ENCODE data around the gene TNFSF15.

Gene TNFSF15

GRCh38 chr9:114805670-114806525, at the start of gene TNFSF15:
TNFSF15 (minus strand) TSS chr9:114806039; CDS start chr9:114806012, 27 bp downstream.
- no peak for DNase-seq (ENCODE audit: low read depth)

- no peak for DNase-seq (ENCODE audit: low read depth)
Observed at GRCh38 chr9:114855488-114855887, 49.6 kb upstream of the TNFSF15 start.

GRCh38 chr9:114854736-114855355, 49.0 kb upstream of the TNFSF15 start:
- no peak for DNase-seq (ENCODE audit: low read depth)

- no peak for DNase-seq (ENCODE audit: low read depth)
Observed at GRCh38 chr9:114853071-114853855, 47.4 kb upstream of the TNFSF15 start.

GRCh38 chr9:114852050-114852594, 46.3 kb upstream of the TNFSF15 start:
- DNase-seq (ENCODE audit: low read depth): no peak

GRCh38 chr9:114851306-114851705, 45.5 kb upstream of the TNFSF15 start:
- DNase-seq (ENCODE audit: low read depth): no peak

GRCh38 chr9:114850871-114851270, 45.0 kb upstream of the TNFSF15 start:
- no peak for DNase-seq (ENCODE audit: low read depth)

- no peak for DNase-seq (ENCODE audit: low read depth)
Observed at GRCh38 chr9:114849450-114849849, 43.6 kb upstream of the TNFSF15 start.

GRCh38 chr9:114847492-114848417, 41.9 kb upstream of the TNFSF15 start:
- DNase-seq (ENCODE audit: low read depth): no peak

- DNase-seq (ENCODE audit: low read depth): no peak
Observed at GRCh38 chr9:114845373-114845772, 39.5 kb upstream of the TNFSF15 start.

GRCh38 chr9:114844766-114845165, 38.9 kb upstream of the TNFSF15 start:
- DNase-seq (ENCODE audit: low read depth): no peak

GRCh38 chr9:114837923-114838322, 32.1 kb upstream of the TNFSF15 start:
- DNase-seq (ENCODE audit: low read depth): no peak

GRCh38 chr9:114836769-114837168, 30.9 kb upstream of the TNFSF15 start:
- no peak for DNase-seq (ENCODE audit: low read depth)

GRCh38 chr9:114834386-114834785, 28.5 kb upstream of the TNFSF15 start:
- DNase-seq (ENCODE audit: low read depth): no peak

- DNase-seq (ENCODE audit: low read depth): no peak
Observed at GRCh38 chr9:114830546-114830945, 24.7 kb upstream of the TNFSF15 start.

GRCh38 chr9:114829574-114830440, 24.0 kb upstream of the TNFSF15 start:
- DNase-seq (ENCODE audit: low read depth): no peak

- no peak for DNase-seq (ENCODE audit: low read depth)
Observed at GRCh38 chr9:114828303-114828650, 22.4 kb upstream of the TNFSF15 start.

GRCh38 chr9:114827641-114828302, 21.9 kb upstream of the TNFSF15 start:
- no peak for DNase-seq (ENCODE audit: low read depth)

- DNase-seq (ENCODE audit: low read depth): no peak
Observed at GRCh38 chr9:114826431-114826830, 20.6 kb upstream of the TNFSF15 start.
